Measurements from ENCODE around the gene NRL. TPM values are rescaled to one million over a fixed set of nuclear protein-coding genes. Genes with fewer than 3 reads are reported as not detected.

Gene NRL
- total and polyA plus RNA-seq, 2 experiments from 2014 or later: 0.48 to 0.86 TPM

- DNase-seq: no peak
- in situ Hi-C loops (cut with MboI): no loop called here
- Histone ChIP-seq H3K36me3 (ENCODE audit: low read depth) (no peaks in the 10 kb centered on the region), H3K4me3 (no peak overlapping the region), H3K9me2 (ENCODE audit: insufficient read depth) (no peaks in the 10 kb centered on the region), H3K27ac (no peak overlapping the region), H2AFZ (no peak overlapping the region), H3K9me3 (ENCODE audit: low read depth) (no peaks in the 10 kb centered on the region), H4K20me1 (ENCODE audit: insufficient read depth) (no peaks in the 10 kb centered on the region), H3K4me2 (ENCODE audit: unreplicated experiment) (no peak overlapping the region), H3K27me3 (replicated peaks; ENCODE audit: insufficient read depth) (peaks cover 12% of the 10 kb centered on the region), H3K4me1 (ENCODE audit: insufficient read depth) (no peaks in the 10 kb centered on the region), H3F3A (ENCODE audit: insufficient read depth) (no peaks in the 10 kb centered on the region), H3K9ac (no peak overlapping the region), H3K79me2 (ENCODE audit: insufficient read depth) (no peaks in the 10 kb centered on the region)
- WGBS, 2 experiments (ENCODE audit: low coverage in 1 of 2, low lambda C conversion rate in 2 of 2, missing lambda C conversion rate in 2 of 2): 29 to 32% methylated on average over 2 of the region's 2 CpGs
- TF ChIP-seq EZH2phosphoT487 (IDR thresholded peaks at IDR 0.05; ENCODE audit: insufficient read depth, low read depth) (no peak), EZH2 (IDR thresholded peaks at IDR 0.05; ENCODE audit: insufficient read depth, poor library complexity, severe bottlenecking) (no peak)
Observed at GRCh38 chr14:24057271-24057670, 57.5 kb downstream of the NRL start.

- H3K9ac ChIP-seq: no peak overlapping the region
- 17 to 25% methylated on average over 8 of the region's 8 CpGs for WGBS, 2 experiments (ENCODE audit: low coverage in 1 of 2, low lambda C conversion rate in 2 of 2, missing lambda C conversion rate in 2 of 2)
- DNase-seq: no peak
- TF ChIP-seq EZH2 (IDR thresholded peaks at IDR 0.05; ENCODE audit: insufficient read depth, poor library complexity, severe bottlenecking): no peak
- TF ChIP-seq EZH2phosphoT487 (IDR thresholded peaks at IDR 0.05; ENCODE audit: insufficient read depth, low read depth): no peak
- H3K9me2 ChIP-seq (ENCODE audit: insufficient read depth): no peaks in the 10 kb centered on the region
- no peak overlapping the region for H3K4me3 ChIP-seq
- no peaks in the 10 kb centered on the region for H3K36me3 ChIP-seq (ENCODE audit: low read depth)
- H3F3A ChIP-seq (ENCODE audit: insufficient read depth): no peaks in the 10 kb centered on the region
- peaks cover 12% of the 10 kb centered on the region for H3K27me3 ChIP-seq (replicated peaks; ENCODE audit: insufficient read depth)
- H3K9me3 ChIP-seq (ENCODE audit: low read depth): no peaks in the 10 kb centered on the region
- no peaks in the 10 kb centered on the region for H3K79me2 ChIP-seq (ENCODE audit: insufficient read depth)
- H3K4me2 ChIP-seq (ENCODE audit: unreplicated experiment): no peak overlapping the region
- H4K20me1 ChIP-seq (ENCODE audit: insufficient read depth): no peaks in the 10 kb centered on the region
- in situ Hi-C loops (cut with MboI): no loop called here
- H3K27ac ChIP-seq: no peak overlapping the region
- H2AFZ ChIP-seq: no peak overlapping the region
- no peaks in the 10 kb centered on the region for H3K4me1 ChIP-seq (ENCODE audit: insufficient read depth)
Observed at GRCh38 chr14:24056800-24057184, 58.0 kb downstream of the NRL start.

GRCh38 chr14:24055971-24056799 lies 58.6 kb downstream of the NRL start:
- Histone ChIP-seq H3F3A (ENCODE audit: insufficient read depth) (no peaks in the 10 kb centered on the region), H3K4me2 (ENCODE audit: unreplicated experiment) (no peak overlapping the region), H3K79me2 (ENCODE audit: insufficient read depth) (no peaks in the 10 kb centered on the region), H3K9me3 (ENCODE audit: low read depth) (no peaks in the 10 kb centered on the region), H3K27ac (no peak overlapping the region), H3K9me2 (ENCODE audit: insufficient read depth) (no peaks in the 10 kb centered on the region), H3K9ac (no peak overlapping the region), H3K4me3 (no peak overlapping the region), H3K4me1 (ENCODE audit: insufficient read depth) (no peaks in the 10 kb centered on the region), H3K36me3 (ENCODE audit: low read depth) (no peaks in the 10 kb centered on the region), H4K20me1 (ENCODE audit: insufficient read depth) (no peaks in the 10 kb centered on the region), H3K27me3 (replicated peaks; ENCODE audit: insufficient read depth) (peaks cover 18% of the 10 kb centered on the region), H2AFZ (no peak overlapping the region)
- in situ Hi-C loops (cut with MboI): no loop called here
- 48 to 57% methylated on average over 10 of the region's 10 CpGs for WGBS, 2 experiments (ENCODE audit: low coverage in 1 of 2, low lambda C conversion rate in 2 of 2, missing lambda C conversion rate in 2 of 2)
- no peak for DNase-seq
- TF ChIP-seq EZH2 (IDR thresholded peaks at IDR 0.05; ENCODE audit: insufficient read depth, poor library complexity, severe bottlenecking) (no peak), EZH2phosphoT487 (IDR thresholded peaks at IDR 0.05; ENCODE audit: insufficient read depth, low read depth) (no peak)

GRCh38 chr14:24054646-24055045 lies 60.1 kb downstream of the NRL start:
- no peak for TF ChIP-seq EZH2phosphoT487 (IDR thresholded peaks at IDR 0.05; ENCODE audit: insufficient read depth, low read depth)
- no peak for TF ChIP-seq EZH2 (IDR thresholded peaks at IDR 0.05; ENCODE audit: insufficient read depth, poor library complexity, severe bottlenecking)
- H3F3A ChIP-seq (ENCODE audit: insufficient read depth): no peaks in the 10 kb centered on the region
- no peaks in the 10 kb centered on the region for H3K36me3 ChIP-seq (ENCODE audit: low read depth)
- peaks cover 31% of the 10 kb centered on the region for H3K27me3 ChIP-seq (replicated peaks; ENCODE audit: insufficient read depth)
- H3K79me2 ChIP-seq (ENCODE audit: insufficient read depth): no peaks in the 10 kb centered on the region
- no peak overlapping the region for H3K27ac ChIP-seq
- H3K4me1 ChIP-seq (ENCODE audit: insufficient read depth): no peaks in the 10 kb centered on the region
- no peaks in the 10 kb centered on the region for H3K9me2 ChIP-seq (ENCODE audit: insufficient read depth)
- no peak overlapping the region for H2AFZ ChIP-seq
- no peak overlapping the region for H3K9ac ChIP-seq
- H3K4me3 ChIP-seq: no peak overlapping the region
- WGBS, 2 experiments (ENCODE audit: low coverage in 1 of 2, low lambda C conversion rate in 2 of 2, missing lambda C conversion rate in 2 of 2): 77 to 91% methylated on average over 8 to 9 of the region's 9 CpGs
- in situ Hi-C loops (cut with MboI): no loop called here
- H3K9me3 ChIP-seq (ENCODE audit: low read depth): no peaks in the 10 kb centered on the region
- H4K20me1 ChIP-seq (ENCODE audit: insufficient read depth): no peaks in the 10 kb centered on the region
- no peak for DNase-seq
- no peak overlapping the region for H3K4me2 ChIP-seq (ENCODE audit: unreplicated experiment)
